AG09309 (cell line): ENCODE measurements around the gene MED13.

Source experiments
- DNase-seq: peaks from one replicate; pipeline ENCODE4 v3.0.0-alpha.2; 2010; ENCODE audit warnings: low read depth
- H3K4me3 ChIP-seq: 2 replicates; pipeline ENCODE4 v1.5.1; 2011; ENCODE audit warnings: mild to moderate bottlenecking, low read depth, low read length, moderate library complexity; ENCODE audit not compliant: control insufficient read depth
- TF ChIP-seq, protein P1 (sequence below): IDR thresholded peaks from 2 replicates; pipeline ENCODE4 v1.5.1; 2011; ENCODE audit warnings: mild to moderate bottlenecking, low read depth, low read length, inconsistent platforms; ENCODE audit not compliant: insufficient read depth, control insufficient read depth; ENCODE audit errors: missing control alignments

MED13 gene

DNA sequence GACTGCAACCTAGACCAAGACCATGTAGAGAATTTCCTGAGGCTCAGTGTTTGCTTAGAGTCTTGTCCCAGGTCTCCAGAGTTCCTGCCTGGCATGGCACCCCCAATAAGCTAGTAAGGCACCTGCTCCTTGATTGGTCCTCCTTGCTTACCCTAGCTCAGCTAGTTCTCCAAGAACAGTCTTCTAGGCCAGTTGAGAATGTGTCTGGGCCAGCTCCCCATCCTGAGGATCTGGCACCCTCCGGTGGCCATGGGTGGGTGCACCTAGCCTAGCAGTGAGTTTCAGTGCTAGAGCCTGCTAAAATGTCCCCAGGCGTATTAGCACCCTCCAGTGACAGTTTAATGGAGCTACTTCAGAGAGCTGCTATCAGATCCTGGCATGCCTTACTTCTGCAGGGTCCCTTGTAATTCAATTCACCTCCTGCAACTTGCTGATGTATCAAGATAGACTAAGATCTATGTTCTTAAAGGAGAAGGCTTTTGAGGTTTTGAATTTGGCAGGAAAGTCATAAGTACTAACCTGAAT, 44.4 kb upstream of the MED13 start:
- TF ChIP-seq, protein P1, sequence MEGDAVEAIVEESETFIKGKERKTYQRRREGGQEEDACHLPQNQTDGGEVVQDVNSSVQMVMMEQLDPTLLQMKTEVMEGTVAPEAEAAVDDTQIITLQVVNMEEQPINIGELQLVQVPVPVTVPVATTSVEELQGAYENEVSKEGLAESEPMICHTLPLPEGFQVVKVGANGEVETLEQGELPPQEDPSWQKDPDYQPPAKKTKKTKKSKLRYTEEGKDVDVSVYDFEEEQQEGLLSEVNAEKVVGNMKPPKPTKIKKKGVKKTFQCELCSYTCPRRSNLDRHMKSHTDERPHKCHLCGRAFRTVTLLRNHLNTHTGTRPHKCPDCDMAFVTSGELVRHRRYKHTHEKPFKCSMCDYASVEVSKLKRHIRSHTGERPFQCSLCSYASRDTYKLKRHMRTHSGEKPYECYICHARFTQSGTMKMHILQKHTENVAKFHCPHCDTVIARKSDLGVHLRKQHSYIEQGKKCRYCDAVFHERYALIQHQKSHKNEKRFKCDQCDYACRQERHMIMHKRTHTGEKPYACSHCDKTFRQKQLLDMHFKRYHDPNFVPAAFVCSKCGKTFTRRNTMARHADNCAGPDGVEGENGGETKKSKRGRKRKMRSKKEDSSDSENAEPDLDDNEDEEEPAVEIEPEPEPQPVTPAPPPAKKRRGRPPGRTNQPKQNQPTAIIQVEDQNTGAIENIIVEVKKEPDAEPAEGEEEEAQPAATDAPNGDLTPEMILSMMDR, result peak; percentile 94
- no peak overlapping the region for H3K4me3 ChIP-seq
- peak; percentile 42 for DNase-seq

DNA sequence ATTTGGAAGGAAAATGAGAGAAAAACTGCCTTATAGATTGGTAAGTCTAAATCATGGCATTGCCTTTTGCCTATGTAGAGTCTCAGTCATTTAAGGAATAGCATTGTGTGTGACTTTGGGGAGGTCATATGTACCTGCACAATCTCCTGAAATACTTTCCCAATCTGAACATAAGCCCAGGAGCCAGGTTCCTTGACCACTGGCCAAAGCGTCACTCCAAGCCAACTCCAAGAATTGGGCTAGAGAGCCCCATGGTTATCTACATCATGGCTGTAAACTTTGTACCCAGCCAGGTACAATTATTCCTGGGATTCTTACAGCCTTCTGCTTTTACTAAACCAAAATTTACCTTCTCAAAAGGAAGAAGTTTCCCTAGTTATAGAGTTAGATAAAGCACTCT, 40.8 kb upstream of the MED13 start:
- TF ChIP-seq, protein P1, result no peak
- no peak for DNase-seq
- H3K4me3 ChIP-seq, result no peak overlapping the region

DNA sequence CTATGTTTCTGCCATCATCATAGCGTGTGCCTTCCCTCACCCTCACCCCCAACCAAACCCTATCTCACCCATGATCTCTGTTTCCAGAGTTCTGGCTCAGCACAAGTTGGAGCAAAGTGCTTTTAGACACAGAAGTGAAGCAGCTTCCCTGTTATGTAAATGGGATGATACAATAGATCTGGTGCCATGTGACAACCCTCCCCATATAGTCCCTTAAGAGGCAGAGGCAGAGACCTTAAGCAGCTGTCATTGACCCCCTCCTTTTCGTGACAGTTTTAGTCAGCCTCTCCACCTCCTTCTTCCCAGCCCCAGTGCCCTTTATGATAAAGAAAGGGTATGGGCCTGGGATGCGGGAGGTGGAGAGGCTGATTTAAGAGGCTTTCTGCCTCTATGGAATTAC, 40.3 kb upstream of the MED13 start:
- no peak for DNase-seq
- H3K4me3 ChIP-seq, result no peak overlapping the region
- TF ChIP-seq, protein P1, result no peak

DNA sequence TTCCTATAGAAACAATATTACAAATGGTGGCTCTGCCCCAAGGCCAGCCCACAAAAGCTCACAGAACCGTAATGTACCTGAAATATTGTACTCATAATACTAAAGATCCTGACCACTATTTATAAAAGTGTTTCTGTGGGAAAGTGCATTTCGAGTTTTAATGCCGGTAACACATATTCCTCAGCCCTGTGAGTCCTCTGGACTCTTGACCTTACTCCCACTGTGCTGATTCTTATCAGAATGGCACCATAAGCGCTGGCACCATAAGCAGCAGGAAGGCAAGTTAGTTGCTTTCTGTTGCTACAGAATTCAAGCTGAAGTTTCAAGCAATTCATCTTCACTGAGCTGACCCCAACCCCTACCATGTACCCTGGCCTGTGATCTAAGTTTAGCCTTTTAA, 36.4 kb upstream of the MED13 start:
- no peak for DNase-seq
- H3K4me3 ChIP-seq, result no peak overlapping the region
- TF ChIP-seq, protein P1, result no peak

DNA sequence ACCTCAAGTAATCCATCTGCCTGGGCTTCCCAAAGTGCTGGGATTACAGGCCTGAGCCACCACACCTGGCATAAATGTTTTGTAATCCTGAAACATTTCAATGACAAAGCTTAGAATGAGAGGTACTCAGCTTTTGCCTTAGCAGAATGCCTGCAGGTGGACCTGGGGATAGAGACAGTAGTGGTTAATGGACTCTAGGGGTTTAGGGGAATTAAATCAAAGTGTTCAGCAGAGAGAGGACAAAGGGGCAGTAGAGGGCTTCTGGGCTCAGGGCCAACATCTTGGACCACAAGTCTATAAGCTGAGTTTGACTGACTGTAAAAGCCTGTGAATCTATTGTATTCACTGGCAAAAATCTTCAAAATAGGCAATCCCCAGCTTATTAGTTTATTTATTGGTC, 36.0 kb upstream of the MED13 start:
- no peak overlapping the region for H3K4me3 ChIP-seq
- DNase-seq, result no peak
- TF ChIP-seq, protein P1, result no peak

DNA sequence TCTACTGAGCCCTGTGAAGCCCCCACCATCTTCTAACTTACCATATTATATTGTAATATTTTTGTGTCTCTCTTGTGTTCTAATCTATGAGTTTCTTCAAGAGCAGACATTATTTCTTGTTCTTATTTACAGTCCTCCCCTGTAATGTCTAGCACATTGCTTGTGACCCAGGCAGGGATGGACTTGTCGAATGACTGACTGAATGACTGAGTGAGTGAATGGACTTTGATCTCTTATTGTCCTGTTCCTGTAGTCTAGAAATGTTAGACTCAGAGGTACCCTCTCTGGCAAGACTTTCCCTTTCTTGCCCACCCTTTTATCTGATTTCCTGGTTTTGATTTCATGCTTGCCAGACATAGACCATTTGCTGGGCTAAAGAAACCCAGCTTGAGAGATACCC, 35.0 kb upstream of the MED13 start:
- DNase-seq, result no peak
- TF ChIP-seq, protein P1, result no peak
- no peak overlapping the region for H3K4me3 ChIP-seq

- H3K4me3 ChIP-seq, result no peak overlapping the region
- TF ChIP-seq, protein P1, result no peak
- no peak for DNase-seq
Observed at GRCh38 chr17:62099532-62099931, 34.5 kb upstream of the MED13 start.
